AG10803 (cell line): ENCODE results near the gene GIMAP4.

Experiments used
- DNase-seq: peaks from one replicate; pipeline ENCODE4 v3.0.0; 2010; ENCODE audit warnings: low read depth
- H3K4me3 ChIP-seq: 2 replicates; pipeline ENCODE4 v1.5.1; 2011; ENCODE audit warnings: mild to moderate bottlenecking, low read length, control low read depth
- TF ChIP-seq, protein P1 (sequence below): conservative IDR thresholded peaks from 2 replicates; pipeline ENCODE4 v1.5.1; 2011; ENCODE audit warnings: mild to moderate bottlenecking, low read length, control low read depth, inconsistent platforms

Gene GIMAP4

DNA sequence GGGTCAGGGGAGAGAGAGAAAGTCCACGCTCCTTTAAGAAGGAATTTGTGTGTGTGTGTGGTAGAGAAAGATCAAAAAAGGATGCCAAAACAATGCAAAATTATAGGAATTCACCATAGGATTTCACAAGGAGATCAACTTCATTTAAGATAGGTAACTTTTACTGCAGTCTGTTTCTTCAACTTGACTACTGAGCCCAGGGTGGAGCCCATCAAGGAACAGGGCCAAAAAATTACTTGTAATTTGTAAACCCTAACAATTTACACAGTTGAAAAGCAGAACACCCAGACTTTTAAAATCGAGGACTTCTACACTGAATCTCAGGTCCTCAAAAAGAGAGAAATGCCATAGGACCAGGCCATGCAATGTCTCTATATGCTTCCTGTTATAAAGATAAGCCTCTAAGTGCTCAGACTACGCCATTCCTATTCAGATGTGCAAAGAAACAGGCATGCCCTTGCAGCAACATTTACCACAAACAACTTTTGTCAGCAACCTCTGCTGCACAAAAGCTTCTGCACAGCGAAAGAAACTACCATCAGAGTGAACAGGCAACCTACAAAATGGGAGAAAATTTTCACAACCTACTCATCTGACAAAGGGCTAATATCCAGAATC lies 10.6 kb upstream of the GIMAP4 start:
- TF ChIP-seq, protein P1, sequence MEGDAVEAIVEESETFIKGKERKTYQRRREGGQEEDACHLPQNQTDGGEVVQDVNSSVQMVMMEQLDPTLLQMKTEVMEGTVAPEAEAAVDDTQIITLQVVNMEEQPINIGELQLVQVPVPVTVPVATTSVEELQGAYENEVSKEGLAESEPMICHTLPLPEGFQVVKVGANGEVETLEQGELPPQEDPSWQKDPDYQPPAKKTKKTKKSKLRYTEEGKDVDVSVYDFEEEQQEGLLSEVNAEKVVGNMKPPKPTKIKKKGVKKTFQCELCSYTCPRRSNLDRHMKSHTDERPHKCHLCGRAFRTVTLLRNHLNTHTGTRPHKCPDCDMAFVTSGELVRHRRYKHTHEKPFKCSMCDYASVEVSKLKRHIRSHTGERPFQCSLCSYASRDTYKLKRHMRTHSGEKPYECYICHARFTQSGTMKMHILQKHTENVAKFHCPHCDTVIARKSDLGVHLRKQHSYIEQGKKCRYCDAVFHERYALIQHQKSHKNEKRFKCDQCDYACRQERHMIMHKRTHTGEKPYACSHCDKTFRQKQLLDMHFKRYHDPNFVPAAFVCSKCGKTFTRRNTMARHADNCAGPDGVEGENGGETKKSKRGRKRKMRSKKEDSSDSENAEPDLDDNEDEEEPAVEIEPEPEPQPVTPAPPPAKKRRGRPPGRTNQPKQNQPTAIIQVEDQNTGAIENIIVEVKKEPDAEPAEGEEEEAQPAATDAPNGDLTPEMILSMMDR = no peak
- DNase-seq = no peak
- no peak overlapping the region for H3K4me3 ChIP-seq

DNA sequence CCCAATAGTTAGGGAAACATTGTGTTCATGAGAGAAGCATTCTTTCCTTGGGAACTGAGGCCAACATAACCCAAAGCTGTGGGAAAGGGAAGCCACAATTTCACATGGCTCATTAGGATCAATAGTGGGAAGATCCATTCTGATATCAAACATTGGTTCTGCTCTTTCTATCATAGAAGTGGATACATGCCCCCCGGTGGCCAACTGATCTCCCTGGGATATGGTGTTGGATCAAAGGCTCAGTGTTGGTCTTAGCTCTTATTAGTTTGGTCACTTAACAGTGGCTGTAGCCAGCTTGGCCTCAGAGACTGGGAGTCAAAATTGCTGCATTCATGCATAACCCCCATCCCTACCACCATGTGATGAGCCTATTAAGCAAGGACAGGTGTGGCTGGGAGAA lies 6.7 kb upstream of the GIMAP4 start:
- TF ChIP-seq, protein P1 = no peak
- DNase-seq = no peak
- H3K4me3 ChIP-seq = no peak overlapping the region

- TF ChIP-seq, protein P1 = no peak
- no peak for DNase-seq
- no peak overlapping the region for H3K4me3 ChIP-seq
Observed at GRCh38 chr7:150562919-150563318, 4.3 kb upstream of the GIMAP4 start.

DNA sequence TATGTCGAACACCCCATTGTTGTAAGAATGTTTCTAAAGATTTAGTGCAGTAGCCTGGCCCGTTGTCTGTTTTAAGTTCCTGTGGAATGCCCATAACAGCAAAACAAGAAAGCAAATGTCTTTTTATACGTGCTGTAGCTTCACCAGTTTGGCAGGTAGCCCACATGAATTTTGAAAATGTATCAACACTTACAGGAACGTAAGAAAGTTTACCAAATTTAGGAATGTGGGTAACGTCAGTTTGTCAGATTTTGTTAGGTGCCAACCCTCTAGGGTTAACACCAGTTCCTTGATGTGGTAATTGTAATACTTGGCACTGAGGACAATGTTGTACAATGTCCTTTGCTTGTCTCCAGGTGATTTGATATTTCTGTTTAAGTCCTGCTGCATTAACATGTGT lies 3.2 kb upstream of the GIMAP4 start:
- DNase-seq = no peak
- TF ChIP-seq, protein P1 = no peak

GRCh38 chr7:150564566-150564965 lies 2.6 kb upstream of the GIMAP4 start:
- DNase-seq = no peak
- TF ChIP-seq, protein P1 = no peak
- no peak overlapping the region for H3K4me3 ChIP-seq

More for the DNA sequence above, 3.2 kb upstream of the GIMAP4 start:
- H3K4me3 ChIP-seq = no peak overlapping the region

GRCh38 chr7:150565239-150565638 lies 2.0 kb upstream of the GIMAP4 start:
- no peak for DNase-seq
- no peak overlapping the region for H3K4me3 ChIP-seq
- TF ChIP-seq, protein P1 = no peak

DNA sequence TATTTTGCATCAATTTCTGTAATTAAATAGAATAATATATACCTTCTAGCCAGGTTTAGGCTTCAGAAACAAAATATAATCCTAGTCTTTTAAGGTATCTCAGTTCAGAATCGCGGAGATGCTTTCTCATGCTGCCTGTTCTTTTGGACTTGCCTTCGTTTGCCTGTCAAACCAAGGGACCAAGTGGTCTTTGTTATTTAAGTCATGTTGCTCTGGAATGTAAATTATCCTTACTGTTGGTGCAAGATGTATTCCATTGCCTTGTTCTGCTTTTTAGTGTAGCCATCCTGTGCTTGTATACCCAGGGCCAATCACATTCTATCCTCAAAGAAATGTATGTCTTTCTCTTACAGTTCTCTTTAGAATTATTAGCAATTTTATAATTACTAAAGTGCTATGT lies 1.1 kb upstream of the GIMAP4 start:
- no peak for DNase-seq
- TF ChIP-seq, protein P1 = no peak
- no peak overlapping the region for H3K4me3 ChIP-seq
